Measurements from ENCODE around the gene KCNQ5.

The KCNQ5 gene

DNA sequence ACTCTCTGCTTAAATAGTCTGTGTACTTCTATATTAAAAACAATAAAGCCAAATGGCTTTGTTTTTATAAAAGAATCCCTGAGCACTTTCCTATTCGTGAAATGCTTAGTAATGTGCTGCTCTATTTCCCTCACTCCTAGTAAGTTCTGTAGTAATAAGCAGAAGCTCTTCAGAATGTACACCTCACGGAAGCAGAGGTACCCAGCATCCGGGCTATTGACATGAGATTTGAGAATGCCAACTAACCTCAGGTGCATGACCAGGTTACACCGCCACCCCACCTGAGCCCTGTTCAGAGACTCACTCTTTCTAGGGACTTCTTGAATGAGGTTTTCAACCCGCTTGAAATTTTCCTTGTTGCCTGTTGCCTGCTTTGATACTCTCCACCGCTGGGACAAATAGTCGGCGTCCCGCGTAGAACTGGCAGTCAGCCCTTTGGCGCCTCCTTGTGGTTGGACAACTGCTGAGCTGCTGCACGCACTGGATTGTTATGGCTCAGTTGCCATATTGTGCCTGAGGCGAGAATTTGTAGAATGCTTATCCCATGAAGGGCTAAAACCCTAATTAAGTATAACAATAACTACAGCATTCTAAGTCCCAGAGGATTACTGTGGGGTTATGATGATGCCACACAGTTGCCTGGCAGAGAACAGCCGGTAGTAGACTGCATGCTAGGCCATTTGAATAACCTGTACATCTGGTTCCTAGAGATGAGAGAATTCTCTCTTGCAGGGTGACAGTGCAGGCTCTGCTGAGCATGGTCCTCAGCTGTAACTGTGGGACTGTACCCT is 508.0 kb downstream of the KCNQ5 start:
- peak; percentile 74 for DNase-seq (ENCODE audit: low read depth)

DNA sequence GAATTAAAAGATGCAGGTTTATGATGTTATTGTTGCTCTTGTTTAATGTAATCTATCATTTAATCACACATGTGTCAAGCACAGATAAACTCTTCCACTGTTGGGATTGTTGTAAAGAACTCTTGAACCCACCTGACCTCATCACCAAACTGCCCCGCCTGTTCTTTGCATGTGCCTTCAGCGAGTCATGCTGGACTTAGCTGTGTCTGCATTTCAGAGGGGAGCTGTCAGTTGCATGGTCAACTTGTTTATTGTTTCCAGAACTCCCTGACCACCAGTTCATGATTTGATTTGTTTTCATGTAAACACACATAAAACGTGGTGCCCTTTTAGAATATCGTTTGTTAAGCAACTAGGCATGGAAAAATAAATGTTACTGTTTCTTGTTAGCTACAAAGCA is 509.8 kb downstream of the KCNQ5 start:
- DNase-seq (ENCODE audit: low read depth) = no peak

DNA sequence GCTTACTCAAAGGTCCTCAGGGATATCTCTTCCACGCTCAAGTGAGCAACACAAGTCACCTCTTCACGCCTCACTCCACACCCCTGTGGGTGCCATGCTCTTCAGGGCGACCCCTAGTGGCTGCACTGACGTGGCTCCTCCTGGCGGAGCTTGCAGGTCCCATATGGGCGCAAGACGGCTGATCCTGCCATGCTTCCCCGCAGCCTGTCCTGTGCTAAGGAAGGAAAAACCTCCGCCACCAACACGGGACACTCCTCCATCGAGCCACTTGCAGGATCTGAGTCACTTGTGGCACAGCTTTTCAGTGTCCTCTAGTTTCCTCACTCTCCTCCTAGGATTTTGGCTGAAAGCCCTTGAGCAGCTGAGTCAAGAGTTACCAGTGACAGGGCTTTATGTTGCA is 512.7 kb downstream of the KCNQ5 start:
- no peak for DNase-seq (ENCODE audit: low read depth)

DNA sequence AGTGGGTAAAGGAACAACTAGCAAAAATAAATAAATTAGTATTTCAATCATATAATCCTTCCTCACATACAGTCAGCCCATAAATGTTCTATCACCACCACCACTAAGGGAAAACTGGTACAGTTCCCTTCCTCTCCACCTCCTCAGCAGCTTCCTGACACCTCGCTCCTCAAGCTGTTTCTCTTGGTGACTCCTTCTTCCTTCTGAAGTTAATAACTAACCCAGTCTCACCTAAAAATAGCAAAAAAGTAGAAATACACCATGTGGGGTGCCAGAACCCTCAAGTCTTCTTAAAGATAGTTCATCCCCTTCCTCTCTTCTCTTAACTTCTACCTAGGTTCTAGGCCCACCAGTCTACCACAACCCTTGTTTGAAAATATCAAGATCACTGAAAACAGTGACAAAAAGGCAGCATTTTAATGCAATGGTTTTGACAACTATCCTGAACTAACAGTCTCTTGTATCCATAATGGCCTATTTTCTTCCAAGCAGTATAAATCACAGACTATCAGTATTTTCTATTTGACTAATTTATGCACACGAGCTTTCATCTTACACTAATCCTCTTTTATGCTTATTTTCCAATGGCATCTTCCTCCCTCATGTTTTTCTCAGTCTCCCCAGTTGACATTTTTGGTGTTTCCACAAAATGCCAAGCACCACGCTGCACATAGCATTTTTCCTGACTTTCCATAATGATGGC is 518.0 kb downstream of the KCNQ5 start:
- no peak for DNase-seq (ENCODE audit: low read depth)

DNA sequence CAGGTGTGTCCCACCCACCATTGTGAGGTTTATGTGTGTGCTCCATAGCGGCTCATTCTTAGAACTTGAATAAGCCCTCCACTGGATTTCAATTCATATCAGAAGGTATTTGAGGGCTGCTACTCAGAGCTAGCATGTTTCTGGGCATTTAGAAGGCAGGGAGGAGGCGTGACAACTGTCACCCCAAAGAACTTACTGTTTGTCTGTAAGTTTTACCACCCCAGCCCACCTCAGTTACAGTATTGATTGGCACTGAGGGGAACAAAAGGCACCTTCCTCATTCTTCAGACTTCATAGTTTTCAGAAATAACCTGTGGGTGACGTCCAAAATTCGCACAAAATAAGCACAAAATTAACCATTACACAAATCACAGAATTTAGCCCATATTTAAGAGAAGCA is 521.7 kb downstream of the KCNQ5 start:
- DNase-seq (ENCODE audit: low read depth) = no peak

DNA sequence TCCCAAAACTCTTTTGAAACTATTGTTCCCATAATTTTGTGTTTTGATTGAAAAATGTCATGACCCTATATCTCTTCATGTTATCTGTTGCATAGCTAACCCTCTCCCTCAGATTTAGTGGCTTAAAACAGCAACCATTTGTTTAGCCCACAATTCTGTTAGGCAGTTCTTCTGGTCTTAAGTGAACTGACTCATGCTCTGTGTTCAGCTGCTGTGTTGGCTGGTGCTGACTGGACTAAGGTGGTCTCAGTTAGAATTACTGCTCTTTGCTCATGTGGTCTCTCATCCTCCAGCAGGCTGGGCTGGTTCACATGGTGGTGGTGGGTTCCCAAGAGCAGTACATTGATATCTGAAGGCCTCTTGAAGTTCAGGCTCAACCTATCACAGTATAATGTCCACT is 522.7 kb downstream of the KCNQ5 start:
- no peak for DNase-seq (ENCODE audit: low read depth)

DNA sequence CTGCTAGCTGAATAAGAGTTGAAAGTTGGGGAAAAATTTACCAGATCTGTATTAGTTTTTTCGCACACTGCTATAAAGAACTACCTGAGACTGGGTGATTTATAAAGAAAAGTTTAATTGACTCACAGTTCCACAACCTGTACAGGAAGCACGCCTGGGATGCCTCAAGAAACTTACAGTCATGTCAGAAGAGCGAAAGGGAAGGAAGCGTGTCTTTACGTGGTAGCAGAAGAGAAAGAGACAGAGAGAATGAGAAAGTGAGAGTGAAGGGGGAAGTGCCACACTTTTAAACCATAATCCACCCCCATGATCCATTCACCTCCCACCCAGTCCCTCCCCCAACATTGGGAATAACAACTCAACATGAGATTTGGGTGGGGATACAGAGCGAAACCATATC is 523.8 kb downstream of the KCNQ5 start:
- no peak for DNase-seq (ENCODE audit: low read depth)

DNA sequence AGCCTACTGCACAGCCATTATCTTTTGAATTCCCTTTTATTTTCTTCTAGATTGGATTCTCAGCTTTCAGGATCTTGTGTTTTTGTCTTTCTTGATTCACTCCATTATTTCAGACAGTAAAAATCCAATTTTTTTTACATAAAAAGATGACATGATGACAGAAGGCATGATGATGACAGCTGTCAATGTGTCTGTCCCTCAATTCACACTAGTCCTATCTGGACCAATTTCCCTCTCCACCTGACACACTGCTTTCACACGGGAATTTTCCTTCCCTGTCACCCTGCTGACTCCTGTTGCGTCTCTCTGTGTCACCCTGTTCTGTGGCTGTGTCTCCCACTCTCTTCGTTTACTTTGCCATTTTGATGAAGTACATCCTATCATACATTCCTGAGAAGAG is 529.9 kb downstream of the KCNQ5 start:
- DNase-seq (ENCODE audit: low read depth) = no peak

DNA sequence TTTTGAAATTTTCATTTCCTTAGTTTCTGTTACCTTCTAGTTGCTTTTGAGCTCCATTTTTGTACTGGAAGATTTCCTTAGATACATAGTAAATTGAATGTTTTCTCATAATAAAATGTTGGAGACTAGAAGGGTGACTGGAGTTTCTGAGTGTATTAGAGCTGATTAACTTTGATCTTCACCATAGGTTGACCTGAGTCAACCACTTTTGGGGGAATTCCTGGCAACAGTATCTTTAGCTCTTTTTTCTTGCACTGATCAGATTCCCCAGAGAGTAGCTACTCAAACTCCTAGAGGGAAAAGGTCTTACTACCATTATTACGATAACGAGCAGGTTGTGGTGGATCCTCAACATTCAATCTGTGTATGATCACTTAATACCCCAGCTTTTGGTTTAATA is 530.7 kb downstream of the KCNQ5 start:
- DNase-seq (ENCODE audit: low read depth) = no peak

DNA sequence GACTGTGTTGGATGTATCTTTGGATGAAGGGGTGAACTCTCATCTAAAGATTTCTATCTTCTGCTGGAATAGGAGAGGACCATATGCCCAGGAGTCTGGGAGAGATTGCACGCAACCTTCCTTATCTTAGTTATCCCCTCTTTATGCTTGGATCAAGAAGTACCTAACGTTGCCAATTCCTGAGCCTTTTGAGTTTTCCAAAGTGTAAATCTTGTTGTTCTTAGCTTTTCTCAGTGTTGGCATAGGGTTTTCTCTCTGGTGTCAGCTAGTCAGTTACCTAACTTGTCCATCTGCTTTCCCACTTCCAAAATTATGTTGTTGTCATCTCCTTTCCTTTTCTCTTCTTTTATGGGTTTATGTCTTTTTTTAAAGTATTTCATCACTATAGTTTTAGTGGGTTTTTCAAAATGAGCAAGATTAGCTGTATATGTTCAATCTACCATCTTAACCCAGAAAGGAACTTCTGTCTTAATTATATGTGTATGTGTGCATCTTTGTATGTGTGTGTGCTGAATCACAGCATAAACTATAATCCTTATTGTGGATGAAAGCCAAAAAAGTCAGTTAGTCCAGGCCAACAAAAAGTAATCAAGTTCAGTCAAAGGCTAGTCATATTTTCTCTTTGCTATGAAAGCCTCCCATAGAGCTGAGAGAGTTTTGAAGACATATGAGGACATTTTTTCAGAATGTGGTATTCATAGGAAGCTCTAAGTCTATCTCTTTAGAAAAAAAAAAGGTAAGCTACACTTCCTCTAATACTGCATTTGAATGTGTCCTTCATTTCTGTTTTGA is 531.3 kb downstream of the KCNQ5 start:
- DNase-seq (ENCODE audit: low read depth) = no peak

DNA sequence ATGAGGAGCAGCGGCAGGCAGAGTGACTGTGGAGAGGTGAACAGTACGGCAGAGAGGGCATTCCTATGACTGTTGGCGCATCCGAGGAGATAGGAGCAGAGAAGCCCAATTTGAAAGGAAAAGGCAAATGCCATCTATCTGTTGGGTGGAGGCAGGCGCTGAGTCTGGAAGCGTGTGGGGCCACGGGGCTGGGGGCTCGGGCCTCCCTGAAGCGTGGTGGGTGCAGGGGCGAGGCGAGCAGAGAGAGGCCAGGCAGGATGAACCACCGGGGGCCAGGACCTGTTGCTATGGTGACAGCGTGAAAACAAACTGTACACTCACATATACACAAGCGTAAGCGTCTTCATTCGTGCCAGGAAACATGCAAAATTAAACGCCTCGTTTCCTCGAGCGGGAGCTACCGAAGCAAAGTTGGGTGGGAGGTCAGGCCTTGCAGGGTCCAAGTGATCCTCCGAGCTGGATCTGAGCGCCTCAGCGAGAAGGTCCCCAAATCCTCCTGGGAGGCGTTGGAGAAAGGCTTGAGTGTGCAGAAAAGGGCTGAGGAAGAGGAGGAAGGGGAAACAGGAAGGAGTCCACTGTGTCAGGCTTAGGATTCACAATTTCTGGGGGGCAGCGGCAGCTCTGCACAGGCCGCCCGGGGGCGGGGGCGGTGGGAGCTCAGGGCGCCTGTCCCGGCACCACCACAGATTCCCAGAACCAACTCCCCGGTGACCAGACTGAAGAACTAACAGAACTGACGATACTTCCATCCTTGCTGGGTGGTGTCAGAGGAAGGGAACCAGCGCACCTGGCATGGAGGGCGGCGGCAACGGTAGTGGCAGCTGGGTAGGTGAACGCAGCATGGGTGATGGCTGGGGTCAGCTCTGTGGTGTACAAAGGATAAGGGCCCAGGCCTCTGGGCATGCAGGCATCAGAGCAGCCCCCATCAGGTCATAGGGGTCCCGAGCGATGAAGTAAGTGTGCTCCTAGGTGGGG is 535.2 kb downstream of the KCNQ5 start:
- no peak for DNase-seq (ENCODE audit: low read depth)

DNA sequence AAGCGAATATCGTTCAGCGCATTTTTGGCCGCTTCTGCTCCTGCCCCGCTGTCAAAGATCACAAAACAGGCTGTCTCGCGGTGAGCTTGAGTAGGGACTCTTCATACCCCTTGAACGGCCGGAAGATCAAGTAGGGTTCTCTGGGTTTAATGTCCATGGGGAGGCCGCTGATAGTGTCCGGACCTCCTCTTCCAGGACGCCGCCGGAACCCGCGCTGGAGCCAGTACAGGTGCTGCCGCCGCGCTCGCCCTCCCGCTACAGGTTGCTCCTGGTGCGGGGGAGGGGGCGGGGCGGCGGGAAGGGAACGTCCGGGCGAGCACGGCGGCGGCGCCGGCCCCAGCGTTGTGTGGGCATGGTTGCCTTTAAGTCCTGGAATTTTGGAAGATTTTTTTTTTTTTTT is 536.0 kb downstream of the KCNQ5 start:
- DNase-seq (ENCODE audit: low read depth) = no peak

DNA sequence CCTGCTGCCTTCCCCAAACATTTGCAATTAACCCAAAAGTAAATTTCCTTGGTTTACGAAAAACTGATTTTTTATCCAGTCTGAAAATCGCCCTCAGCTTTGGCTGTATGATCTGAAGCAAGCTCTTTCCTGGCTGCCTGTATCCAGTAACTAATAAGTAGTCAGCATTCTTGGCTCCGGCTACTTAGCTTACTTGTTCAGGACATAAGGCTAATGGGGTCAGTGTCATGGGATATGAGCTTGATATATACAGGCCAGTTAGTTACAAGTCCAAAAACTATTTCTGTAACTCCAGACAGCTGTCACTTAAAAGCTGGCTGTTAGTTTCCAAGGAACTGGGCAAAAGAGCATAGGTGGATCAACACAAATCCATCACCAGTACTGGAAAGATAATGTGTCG is 547.2 kb downstream of the KCNQ5 start:
- no peak for DNase-seq (ENCODE audit: low read depth)

DNA sequence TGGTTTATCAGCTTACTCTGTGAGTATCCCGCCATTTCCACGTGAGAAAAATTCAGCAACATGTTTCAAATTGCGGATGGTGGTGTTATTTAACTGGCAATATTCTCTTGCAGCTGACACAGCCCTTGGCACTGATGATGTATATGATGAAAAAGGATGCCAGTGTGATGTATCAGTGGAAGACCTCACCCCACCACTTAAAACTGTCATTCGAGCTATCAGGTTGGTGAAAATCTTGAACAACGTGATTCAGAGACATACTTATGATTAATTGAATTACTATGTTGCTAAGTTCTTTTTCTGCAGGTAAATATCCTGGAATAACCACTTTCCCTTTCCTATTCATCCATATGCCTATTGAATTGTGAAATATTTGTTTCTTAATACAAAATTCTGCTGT is 547.8 kb downstream of the KCNQ5 start:
- DNase-seq (ENCODE audit: low read depth) = no peak

DNA sequence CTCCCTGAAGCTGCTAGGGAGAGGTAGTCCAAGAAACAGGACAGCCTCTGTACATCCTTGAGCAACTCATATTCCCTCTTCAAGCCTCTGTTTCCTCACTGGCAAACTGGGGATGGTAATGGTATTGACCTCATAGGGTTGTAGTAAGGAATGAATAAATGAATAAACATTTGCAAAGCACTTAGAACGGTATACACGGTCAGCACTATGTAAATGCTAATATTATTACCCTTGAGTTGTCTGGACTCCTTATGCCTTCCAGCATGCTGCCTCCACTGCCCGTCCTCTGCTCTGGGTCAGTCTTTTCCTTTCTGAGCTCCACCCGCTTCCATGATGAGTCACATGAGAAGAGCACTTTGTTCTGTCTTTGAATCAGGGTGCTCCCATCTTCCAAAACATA is 552.8 kb downstream of the KCNQ5 start:
- DNase-seq (ENCODE audit: low read depth) = no peak

DNA sequence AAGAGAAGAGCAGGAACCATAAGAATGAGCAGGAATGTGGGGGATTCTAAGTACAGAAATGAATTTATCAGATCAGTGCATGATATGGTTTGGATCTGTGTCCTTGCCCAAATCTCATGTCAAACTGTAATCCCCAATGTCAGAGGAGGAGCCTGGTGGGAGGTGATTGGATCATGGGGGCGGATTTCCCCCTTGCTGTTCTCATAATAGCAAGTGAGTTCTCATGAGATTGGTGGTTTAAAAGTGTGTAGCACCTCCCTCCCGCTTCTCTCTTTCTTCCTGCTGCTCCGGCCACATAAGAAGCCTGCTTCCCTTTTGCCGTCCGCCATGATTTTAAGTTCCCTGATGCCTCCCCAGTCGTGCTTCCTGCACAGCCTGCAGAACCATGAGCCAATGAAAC is 554.2 kb downstream of the KCNQ5 start:
- no peak for DNase-seq (ENCODE audit: low read depth)

DNA sequence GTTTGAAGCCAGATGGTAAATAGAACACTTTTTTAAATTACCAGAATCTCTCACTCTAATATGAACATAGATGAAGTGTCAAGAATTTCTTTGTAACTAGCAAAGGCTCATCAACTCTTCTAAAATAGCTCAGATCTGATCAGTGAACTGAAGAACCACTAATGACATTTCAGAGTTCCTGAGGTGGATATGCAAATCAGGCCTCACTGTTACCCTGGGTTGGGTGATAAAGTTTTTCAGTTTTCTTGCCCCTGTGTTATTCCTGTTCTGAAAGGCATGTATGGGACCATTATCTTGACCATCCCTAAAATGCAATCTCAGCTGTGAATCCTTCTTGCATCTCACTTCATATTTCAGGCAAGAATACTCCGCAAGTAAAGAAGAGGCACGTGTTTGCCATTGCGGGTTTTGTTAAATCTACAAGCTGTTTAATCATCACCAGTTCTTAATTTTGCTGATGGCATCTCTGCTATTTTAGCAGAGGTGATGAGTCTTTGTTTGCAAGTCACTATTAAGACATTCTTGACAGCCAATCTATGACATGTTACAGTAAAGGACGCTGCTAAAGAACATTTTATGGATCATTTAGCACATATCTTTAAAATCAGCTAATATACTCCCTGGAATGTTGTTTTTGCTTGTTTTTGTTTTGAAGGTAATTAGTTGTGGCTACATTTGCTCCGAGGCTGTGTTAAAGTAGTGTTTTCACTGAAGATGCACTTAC is 555.5 kb downstream of the KCNQ5 start:
- no peak for DNase-seq (ENCODE audit: low read depth)

DNA sequence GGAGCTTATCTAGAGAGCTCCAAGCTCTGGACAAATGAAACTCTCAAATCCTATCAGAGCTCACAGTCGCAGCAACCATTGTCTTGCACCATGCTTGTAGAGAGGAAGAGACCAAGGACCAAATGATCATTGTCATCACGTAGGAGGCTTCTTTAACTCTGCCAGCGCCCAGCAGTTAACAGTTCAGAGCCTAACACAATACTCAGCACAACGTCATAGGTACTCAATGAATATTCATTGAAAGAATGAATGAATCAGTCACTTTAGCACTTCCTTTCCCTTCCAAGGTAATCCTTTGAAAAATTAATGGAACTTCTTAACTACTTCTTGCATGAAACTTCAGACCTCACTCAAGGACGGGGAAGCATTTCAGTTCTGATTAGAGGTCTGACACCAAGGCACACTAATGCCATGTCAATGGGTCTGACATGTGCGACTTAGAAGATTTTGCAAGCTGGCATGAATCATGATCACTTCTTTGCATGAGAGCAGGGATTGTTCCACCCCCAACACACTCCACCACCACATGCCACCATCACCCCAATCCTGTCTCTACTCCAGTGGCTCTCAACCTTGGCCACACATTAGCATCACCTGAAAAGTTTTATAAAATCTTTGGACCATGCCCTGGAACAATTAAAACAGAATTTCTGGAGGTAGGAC is 558.3 kb downstream of the KCNQ5 start:
- DNase-seq (ENCODE audit: low read depth) = no peak

DNA sequence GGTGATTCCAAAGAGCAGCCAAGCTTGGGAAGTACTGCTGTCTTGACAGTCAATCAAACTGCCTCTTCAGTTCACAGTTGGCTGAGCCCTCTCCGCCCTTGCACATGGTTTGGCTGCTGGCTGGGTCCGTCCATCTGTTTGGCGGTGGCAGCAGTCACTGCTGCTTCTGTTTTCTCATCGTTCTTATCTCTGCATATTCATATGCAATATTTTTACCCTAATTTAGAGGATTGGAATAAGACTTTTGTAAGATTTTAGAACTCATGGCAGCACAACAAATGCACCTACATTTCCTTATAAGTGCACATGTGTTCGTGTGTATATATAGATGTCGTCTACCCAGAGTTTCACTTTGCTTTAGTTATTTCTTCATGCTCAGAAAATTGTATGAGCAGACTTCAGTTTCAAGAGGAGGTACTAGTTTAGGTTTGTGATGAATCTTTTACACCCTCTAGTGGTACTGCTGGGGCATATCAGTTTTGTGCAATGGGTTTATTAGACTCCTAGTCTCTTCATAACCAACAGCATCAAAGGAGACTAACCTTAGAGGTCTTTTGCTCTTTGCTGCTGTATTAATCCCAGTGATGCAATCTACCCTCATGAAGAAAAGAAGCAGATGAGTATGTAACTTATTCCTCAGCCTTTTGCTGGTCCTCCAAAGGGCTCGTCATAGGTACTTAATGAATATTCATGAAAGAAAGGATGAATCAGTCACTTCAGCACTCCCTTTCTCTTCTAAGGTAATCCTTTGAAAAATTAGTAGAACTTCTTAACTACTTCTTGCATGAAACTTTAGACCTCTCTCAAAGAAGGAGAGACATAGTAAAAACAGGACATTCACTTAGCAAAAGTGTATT is 559.1 kb downstream of the KCNQ5 start:
- no peak for DNase-seq (ENCODE audit: low read depth)
